Islet of Langerhans (tissue), 1 donor: ENCODE measurements around the gene FCGR3B.
"Not testable (repeated sequence)": the region's sequence is repeated elsewhere in the genome, so short reads cannot be mapped to it uniquely, and the experiment has no call there.

ENCODE experiments used
- FAIRE-seq: peaks from one replicate; lab custom pipeline; 2011; peaks lifted over from hg19 to GRCh38; lab: Jason Lieb, UNC

FCGR3B gene

GRCh38 chr1:161631076-161631475 is at the start of gene FCGR3B:
Gene FCGR3B, minus strand, starts transcription at chr1:161631176. Its CDS starts 82 bp downstream, at chr1:161631094.
- no peak for FAIRE-seq

DNA sequence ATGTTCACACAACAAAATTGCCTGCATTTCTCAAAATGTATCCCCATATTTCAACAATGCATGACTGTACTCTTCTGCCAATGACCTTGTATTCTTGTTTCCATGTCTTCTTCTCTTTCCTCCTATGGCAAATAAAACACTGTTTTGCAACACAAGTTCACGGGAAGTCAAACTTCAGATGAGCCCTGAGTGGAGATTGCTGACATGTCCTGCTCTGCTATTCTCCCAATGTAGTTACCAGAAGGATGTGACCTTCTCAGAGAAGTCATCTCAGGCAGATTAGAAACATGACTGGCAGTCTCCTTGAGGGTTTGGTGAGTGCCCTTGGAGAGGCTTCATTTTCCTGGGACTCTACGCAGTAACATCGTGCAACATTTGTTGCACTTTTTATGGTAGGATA is 47.5 kb upstream of the FCGR3B start:
- no peak for FAIRE-seq

GRCh38 chr1:161676958-161677689 is 46.1 kb upstream of the FCGR3B start:
- FAIRE-seq = no peak

GRCh38 chr1:161676441-161676840 is 45.5 kb upstream of the FCGR3B start:
- no peak for FAIRE-seq

- FAIRE-seq = not testable (repeated sequence)
These were observed 43.9 kb upstream of the FCGR3B start for GRCh38 chr1:161674908-161675307.

DNA sequence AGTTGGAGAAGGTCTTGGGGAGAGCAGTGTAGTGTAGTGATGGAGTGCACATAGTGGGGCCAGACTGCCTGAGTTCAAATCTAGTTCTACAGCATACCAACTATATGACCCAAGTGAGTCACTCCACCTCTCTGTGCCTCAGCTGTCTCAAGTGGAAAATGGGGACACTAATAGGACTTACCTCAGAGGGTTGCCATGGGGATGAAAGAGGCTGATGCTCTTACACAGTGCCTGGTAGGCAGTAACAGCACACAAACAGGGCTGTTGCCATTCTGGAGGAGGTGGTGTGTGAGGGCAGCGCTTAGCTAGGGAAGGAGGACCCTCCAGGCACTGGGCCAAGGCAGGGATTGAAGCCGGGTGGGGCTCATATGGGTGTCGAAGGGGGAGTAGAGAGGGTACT is 43.5 kb upstream of the FCGR3B start:
- not testable (repeated sequence) for FAIRE-seq

DNA sequence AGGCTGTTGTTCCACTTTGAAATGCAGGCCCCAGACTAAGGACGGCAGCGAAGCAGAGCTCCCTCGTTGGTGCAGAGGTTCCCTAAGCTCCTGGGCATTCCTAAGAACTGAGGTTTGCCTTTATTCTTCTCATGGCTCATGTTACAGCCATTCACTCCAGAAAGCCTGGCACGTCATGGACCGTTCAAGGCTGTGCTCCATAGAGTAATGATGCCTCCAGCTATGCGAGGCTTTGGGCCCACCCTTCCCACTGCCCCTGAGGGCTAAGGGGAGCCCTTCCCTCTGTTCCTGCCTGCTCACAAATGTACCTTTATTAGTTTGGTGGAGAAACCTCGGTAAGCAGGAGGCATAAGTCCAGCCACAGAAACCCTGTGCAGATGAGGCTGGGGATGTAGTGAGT is 42.5 kb upstream of the FCGR3B start:
- not testable (repeated sequence) for FAIRE-seq

DNA sequence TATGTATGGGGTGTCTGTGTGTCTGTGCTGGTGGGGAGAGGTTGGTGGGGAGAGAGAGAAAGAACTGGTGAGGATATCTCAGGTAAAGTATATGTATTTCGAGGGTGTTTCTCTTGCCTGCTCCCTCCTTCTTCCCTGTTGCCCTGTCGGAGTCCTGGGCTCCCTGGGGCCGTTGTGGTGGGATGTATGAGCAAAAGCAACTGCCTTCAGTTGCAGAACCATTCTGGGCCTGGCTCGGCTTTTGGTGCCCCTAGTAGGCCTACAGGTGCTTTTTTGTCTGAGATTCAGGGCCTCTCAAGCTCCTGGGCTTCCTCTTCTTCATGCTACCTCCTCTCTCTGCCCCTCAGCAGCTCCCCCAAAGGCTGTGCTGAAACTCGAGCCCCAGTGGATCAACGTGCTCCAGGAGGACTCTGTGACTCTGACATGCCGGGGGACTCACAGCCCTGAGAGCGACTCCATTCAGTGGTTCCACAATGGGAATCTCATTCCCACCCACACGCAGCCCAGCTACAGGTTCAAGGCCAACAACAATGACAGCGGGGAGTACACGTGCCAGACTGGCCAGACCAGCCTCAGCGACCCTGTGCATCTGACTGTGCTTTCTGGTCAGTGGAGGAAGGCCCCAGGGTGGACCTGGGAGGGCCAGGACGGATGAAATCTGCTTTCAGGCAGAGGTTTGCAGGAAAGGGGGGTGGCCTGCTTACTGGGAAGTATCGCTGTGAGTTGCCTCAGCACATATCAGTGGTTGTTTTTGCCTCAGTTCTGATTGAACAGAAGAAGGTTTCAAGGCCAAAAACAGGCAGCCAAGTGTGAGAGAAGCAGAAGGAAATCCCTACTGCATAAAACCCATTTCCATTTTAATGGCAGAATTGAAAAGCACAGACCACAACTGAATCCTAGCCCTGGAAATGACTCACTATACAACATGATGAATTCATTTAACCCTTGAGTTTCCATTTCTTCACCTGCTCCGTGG is 40.4 kb upstream of the FCGR3B start:
- not testable (repeated sequence) for FAIRE-seq

DNA sequence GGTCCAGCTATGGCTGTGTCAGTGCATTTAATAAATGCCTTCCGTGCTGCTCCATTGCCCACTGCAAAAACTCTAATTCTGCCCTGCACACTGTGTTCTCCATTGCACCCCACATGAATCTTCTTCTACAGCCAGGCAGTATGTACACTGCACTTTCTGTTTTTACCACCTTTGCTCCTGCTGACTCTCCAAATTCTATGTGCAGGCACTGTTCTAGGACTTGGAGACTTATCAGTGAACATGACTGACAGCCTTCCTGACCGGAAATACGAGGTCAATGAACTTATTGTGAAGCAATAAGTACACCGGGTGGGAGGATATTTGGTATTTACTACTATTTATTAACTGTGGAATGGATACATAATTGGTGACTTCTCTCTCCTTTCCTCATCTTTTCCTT is 33.7 kb upstream of the FCGR3B start:
- FAIRE-seq = not testable (repeated sequence)

DNA sequence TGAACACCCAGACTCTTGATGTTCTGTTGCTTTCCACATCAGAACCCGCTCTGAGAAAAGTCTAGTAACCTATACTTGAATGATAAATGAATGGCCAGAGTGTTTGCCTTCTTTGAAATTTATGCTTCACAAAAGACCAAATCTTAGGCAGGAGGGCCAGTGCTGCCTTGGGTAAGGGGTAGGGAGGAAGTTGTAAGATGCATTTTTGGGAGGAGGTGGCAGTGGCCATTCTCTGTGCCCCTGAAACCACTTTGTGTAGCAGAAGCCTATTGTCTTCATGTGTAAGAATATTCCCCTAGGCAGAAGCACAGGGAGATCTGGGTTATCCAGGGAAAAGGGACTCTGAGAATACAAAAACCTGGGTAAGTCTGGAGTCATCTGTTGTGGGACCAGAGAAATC is 32.6 kb upstream of the FCGR3B start:
- not testable (repeated sequence) for FAIRE-seq

DNA sequence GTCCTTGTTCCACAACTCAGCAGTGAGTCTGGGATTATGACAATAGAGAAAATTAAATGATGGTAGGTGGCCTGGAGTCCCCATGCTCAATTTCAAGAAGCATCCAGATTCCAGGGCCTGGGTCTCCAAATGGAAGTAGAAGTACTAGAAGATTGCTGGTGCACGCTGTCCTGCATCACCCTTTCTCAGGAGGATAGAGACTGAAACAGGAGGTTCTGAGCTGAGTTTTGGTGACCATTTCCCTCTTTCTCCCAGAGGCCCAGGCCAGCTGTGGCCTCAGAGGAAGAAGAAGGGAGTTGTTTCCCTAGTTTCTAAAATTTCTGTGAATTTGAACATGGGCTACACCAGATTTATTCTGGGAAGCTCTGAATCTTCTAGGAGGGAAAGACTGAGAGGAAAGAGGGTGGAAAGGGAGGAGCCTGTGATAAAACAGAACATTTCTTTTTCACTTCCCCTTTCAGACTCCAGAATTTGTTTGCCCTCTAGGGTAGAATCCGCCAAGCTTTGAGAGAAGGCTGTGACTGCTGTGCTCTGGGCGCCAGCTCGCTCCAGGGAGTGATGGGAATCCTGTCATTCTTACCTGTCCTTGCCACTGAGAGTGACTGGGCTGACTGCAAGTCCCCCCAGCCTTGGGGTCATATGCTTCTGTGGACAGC is 31.8 kb upstream of the FCGR3B start, which contains the start of gene FCGR2B:
Gene FCGR2B (plus strand): TSS at position 460 of the 656 bp plus-strand sequence. CDS start 99 bp downstream, at position 559.
- not testable (repeated sequence) for FAIRE-seq

DNA sequence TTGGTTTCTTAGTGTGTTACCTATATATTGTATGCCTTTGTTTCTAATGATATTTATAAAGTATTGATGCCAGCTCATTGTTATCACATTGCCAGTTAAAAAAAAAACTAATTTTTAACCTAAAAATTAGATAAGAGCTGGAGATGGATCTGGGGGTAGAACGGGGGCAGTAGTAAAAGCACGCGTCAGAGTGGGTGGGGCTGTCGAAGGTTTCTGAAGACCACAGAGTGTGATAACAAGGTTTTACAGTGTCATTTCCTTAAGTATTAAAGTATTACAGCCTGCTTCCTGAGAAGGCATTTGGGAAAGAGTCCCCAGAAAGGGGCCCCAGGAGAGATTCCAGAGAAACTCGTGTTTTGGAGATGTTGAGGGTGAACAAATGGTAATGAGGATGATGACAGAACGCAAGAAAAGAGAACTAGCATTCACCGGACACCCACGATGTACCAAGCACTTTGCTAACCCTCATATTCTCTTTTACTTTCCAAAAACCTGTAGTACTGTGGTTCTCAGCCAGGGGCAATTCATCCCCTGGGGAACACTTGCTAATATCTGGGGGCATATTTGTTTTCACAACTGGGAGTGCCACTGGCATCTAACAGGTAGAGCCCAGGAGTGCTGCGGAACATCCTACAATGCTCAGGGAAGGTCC is 30.8 kb upstream of the FCGR3B start:
- FAIRE-seq = not testable (repeated sequence)

GRCh38 chr1:161658524-161658923 is 27.5 kb upstream of the FCGR3B start:
- not testable (repeated sequence) for FAIRE-seq

GRCh38 chr1:161653971-161654370 is 23.0 kb upstream of the FCGR3B start:
- FAIRE-seq = not testable (repeated sequence)

DNA sequence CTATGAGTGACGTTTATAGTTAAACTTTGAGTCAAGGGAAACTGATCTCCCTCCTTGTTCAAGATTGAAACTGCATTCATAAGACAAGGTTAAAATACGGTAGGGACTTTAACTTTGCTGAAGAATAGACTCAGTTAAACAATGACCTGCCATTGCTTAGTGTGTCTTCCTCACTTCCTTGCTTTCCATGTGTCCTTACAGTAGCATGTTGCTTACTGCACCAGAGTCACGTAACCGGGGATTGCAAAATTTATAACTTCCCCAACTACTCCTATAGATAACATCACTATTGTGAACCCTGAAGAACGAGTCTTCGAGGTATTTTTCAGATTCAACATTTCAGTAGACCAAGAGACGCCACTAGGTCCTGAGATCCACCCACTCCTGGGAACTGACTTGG is 22.6 kb upstream of the FCGR3B start:
- not testable (repeated sequence) for FAIRE-seq

DNA sequence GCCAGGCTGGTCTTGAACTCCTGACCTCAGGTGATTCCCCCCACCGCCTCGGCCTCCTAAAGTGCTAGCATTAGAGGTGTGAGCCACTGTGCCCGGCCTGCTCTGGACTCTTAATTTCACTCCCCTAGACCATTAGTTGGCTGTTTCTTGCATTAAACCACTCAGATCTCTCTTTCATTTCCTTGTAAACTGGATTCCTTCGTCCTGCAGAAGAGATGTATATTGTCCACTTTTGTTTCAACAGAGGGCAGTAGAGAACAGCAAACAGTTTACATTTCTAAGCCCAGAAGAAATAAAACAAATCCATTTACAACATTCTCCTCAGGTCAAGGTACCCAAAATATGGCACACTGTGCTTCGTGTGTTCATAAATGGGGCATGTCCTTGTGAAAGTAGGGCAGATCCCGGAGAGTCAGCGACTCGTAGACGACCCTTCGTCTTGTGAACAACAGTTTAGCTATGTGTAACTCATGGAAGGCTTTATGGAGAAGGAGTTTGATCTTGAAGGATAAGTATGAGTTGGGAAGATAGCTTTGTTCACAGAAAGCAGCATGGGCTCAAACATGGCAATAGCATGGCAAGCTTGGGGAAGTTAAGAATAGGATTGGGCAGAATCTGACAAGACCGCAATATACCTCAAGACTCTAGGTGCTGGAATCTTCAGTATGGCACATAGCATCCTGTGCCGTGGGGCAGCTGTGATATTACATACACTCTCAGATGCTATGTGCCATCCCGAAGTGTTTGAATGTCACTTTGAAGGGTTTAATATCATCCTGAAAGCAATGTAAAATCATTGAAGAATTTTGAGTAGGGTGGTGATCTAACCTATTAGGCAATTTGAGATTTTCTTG is 16.8 kb upstream of the FCGR3B start:
- peak; percentile 82 for FAIRE-seq

DNA sequence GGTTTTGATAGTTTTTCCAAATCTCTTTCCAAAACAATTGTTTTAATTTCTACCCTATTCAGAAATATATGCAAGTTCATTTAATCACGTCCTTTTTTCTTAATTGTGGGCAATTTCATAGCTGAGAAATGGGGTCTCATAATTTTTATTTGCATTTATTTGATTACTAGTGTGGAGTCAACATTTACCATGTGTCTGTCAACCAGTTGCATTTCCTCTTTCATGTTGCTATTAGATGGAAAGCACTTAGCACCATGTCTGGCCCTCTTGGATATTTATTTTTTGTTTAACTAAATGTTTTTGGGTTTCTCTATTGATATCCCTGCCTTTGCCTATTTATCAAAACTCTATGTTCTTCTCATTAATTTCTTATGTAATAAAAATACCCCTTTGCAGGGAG is 13.9 kb upstream of the FCGR3B start:
- not testable (repeated sequence) for FAIRE-seq

DNA sequence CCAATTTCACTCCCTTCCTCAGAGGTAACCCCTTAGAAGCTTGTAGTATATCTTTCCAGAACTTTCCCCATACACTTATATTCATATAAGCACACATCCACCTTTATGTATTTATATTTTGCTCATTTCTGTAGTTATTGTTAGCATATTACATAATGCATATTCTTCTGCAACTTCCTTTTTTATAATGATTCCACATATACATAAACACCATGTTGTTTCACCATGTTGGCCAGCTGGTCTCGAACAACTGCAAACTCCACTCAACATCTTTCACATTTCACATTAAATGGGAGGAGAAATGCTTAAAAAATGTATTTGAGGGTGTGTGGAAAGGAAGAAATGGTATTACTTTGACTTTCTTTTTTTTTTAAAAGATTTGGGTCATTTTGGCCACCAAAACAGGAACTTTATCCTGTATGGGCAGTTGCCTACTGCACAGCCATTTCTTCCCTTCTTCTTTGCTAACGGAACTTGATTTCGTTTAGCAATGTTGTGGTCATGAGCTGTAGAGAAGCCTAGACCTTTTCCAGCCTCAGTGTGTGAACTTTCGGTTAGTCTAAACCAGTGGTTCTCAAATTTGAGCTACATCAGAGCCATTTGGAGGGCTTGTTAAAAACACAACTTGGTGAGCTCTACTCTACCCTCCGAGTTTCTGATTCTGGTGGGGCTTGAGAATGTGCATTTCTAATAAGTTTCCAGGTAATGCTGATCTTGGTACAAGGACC is 12.7 kb upstream of the FCGR3B start:
- FAIRE-seq = not testable (repeated sequence)

DNA sequence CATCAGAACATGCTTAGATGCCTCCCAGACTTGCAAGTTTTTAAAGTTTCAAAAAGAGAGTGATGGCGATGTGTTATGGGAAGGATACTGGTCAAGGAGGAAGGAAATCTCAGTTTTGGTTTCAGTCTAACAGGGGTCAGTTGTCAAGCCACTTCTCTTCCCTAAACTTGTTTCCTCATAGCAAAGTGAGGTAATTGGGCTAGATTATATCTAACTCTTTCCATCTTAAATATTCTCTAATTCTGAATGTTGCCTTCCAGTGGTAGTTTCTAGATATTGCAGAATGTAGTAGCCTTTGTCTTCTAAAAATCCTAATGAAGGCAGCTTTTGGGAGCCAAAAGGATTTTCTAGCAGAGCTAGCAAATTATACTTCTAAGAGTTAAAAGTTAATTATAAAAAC is 11.7 kb upstream of the FCGR3B start:
- not testable (repeated sequence) for FAIRE-seq

DNA sequence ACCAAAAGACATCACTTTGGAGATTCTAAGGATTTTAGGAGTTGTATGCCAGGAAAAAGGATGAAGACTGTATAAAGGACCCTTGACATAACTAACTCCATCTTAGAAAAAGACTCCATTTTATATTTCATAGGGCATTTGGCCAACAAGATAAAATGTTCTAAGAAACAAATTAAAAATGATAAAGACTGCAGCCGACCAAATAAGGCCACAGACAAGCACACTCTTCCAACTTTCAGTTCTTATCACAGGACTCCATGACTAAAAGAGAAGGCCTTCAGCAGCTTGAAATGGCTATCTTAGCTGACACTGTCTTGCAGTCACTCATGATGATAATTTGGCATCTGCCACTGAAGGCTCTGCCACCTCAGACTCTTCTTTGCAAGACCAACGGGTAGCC is 8.2 kb upstream of the FCGR3B start:
- FAIRE-seq = not testable (repeated sequence)
